Measurements from ENCODE around the gene GBX2.

- TF ChIP-seq POLR2A (IDR thresholded peaks at IDR 0.05; ENCODE audit: low read depth, low read length) (no peak), POLR2AphosphoS5 (IDR thresholded peaks at IDR 0.05; ENCODE audit: low read depth, low read length) (no peak)
These were observed 5.0 kb upstream of the GBX2 start for GRCh38 chr2:236173036-236173728.

All from GM12892 (cell line).